CD8-positive, alpha-beta memory T cell (primary cell): ENCODE measurements around the gene ZNF142. TPM values are rescaled to one million over a fixed set of nuclear protein-coding genes. Genes with fewer than 3 reads are reported as not detected.

Source experiments
- CTCF ChIA-PET: fragments of 350-600 bp; sonication (Branson Sonifier 250); formaldehyde crosslinking; loops from one replicate; lab custom pipeline; 2021; ENCODE audit warnings: antibody characterized with exemption; lab: Charles Lee
- POLR2A ChIA-PET: fragments of 350-600 bp; sonication (Branson Sonifier 250); formaldehyde crosslinking; loops from one replicate; lab custom pipeline; 2021; ENCODE audit warnings: antibody characterized with exemption; lab: Charles Lee
- DNase-seq, 5 donors: peaks; one replicate each; pipeline versions ENCODE4 v3.0.0 to v3.0.0-alpha.2; 2020 to 2022; ENCODE audit warnings: mixed read lengths in 1 of 5
- H3K27ac ChIP-seq: one replicate; pipeline ENCODE4 v1.7.0; 2013; ENCODE audit warnings: low read depth, mild to moderate bottlenecking, low read length, moderate library complexity
- H3K27me3 ChIP-seq: 2 replicates; pipeline ENCODE4 v1.7.0; 2013; ENCODE audit warnings: low read length, mild to moderate bottlenecking; ENCODE audit not compliant: insufficient read depth, poor library complexity, severe bottlenecking
- H3K36me3 ChIP-seq: 2 replicates; pipeline ENCODE4 v1.7.0; 2013; ENCODE audit warnings: mild to moderate bottlenecking, low read length, moderate library complexity; ENCODE audit not compliant: insufficient read depth
- H3K4me1 ChIP-seq: 2 replicates; pipeline ENCODE4 v1.7.0; 2013; ENCODE audit warnings: mild to moderate bottlenecking, low read length, moderate library complexity; ENCODE audit not compliant: insufficient read depth
- H3K4me3 ChIP-seq: 2 replicates; pipeline ENCODE4 v1.7.0; 2013; ENCODE audit warnings: mild to moderate bottlenecking, low read length
- H3K9me3 ChIP-seq: 2 replicates; pipeline ENCODE4 v1.7.0; 2013; ENCODE audit warnings: mild to moderate bottlenecking, low read length
- H3K27ac Mint-ChIP-seq, 8 donors: one replicate each; pipeline ENCODE4 v1.8.0; 2020 to 2021; ENCODE audit warnings: mixed read lengths in 8 of 8, mild to moderate bottlenecking in 6 of 8, inconsistent platforms in 3 of 8, moderate library complexity in 3 of 8
- H3K27me3 Mint-ChIP-seq, 2 donors: one replicate each; pipeline ENCODE4 v1.8.0; 2020 to 2021; ENCODE audit warnings: mixed read lengths in 2 of 2, mild to moderate bottlenecking in 1 of 2, moderate library complexity in 1 of 2
- H3K36me3 Mint-ChIP-seq, 3 donors: one replicate each; pipeline ENCODE4 v1.8.0; 2020 to 2021; ENCODE audit warnings: mixed read lengths in 3 of 3, inconsistent platforms in 1 of 3, mild to moderate bottlenecking in 1 of 3
- H3K4me1 Mint-ChIP-seq, 3 donors: one replicate each; pipeline ENCODE4 v1.8.0; 2020 to 2021; ENCODE audit warnings: mixed read lengths in 3 of 3, inconsistent platforms in 1 of 3, mild to moderate bottlenecking in 1 of 3
- H3K4me3 Mint-ChIP-seq, 7 donors: one replicate each; pipeline ENCODE4 v1.8.0; 2020 to 2021; ENCODE audit warnings: mixed read lengths in 7 of 7, mild to moderate bottlenecking in 6 of 7, moderate library complexity in 4 of 7, inconsistent platforms in 2 of 7
- H3K9me3 Mint-ChIP-seq, 5 donors: one replicate each; pipeline ENCODE4 v1.8.0; 2020 to 2022; ENCODE audit warnings: mixed read lengths in 5 of 5, mild to moderate bottlenecking in 3 of 5, moderate library complexity in 2 of 5, inconsistent platforms in 1 of 5
- polyA plus RNA-seq: library from polyadenylated mRNA; unstranded; fragments of 300-500 nt; fragmentation: Illumina TruSeq; gene quantifications from one replicate; pipeline ENCODE4 v1.2.3, GENCODE V29; 2021
- total RNA-seq, 2 experiments: library from RNA; stranded (reverse); gene quantifications; one replicate each; pipeline ENCODE4 v1.2.3, GENCODE V29; 2021

ZNF142 gene
- total RNA-seq = 10 to 100 TPM; 60.4 to 64.0 TPM
- 19.7 TPM for polyA plus RNA-seq

DNA sequence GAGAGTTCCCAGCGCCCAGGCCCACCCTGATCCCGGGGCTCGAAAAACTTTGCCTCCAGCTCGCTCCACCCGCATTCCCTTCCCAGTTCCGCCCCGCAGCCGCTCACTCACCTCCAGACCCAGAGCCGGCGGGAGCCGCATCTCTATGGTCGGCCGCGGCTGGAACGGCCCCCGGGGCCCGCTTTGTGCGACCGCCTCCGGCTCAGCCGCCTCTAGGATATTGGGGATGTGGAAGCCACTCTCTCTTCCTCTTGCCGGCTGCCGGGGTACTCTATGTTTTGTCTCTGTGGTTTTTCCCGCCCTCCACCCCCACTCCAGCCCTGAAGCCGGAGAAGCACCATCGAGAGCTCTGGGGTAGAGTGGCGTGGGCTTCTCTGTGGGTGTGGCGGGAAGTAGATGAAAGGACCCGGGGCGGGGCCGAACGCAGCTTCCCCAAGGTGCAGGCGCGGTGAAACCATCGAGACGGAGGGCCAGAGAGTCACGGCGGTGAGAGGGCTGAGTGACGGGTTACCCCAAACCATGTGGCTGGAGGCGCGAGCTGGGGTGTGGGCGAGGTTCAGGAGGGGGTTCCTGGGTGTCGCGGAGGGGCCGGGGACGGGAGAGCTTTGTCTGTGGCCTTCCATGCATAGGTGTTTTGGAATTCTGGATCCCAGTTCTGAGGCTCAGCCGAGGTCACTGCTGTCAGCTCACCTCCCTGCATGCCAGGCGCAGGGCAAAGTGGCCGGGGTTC lies at the start of gene ZNF142, which contains the start of gene BCS1L:
Gene ZNF142, minus strand, starts transcription at position 366 of the 730 bp plus-strand sequence. CDS start 3,194 bp downstream, outside the sequence.
Gene BCS1L, plus strand, starts transcription at position 426 of the 730 bp plus-strand sequence. CDS start 1,305 bp downstream, outside the sequence.
- Histone ChIP-seq H3K4me3 (peak within 1 kb of the TSS; percentile 88), H3K9me3 (no peaks in the 10 kb centered on the region), H3K4me1 (peaks cover 19% of the 10 kb centered on the region), H3K27ac (peak within 1 kb of the TSS; percentile 80), H3K27me3 (no peaks in the 10 kb centered on the region), H3K36me3 (peaks cover 26% of the 10 kb centered on the region)
- Mint-ChIP-seq H3K27me3 (no peaks in the 10 kb centered on the region), H3K27ac (peak within 1 kb of the TSS; percentile 61 to 98 (median 94)), H3K4me1 (peaks cover 26 to 44% (median 43%) of the 10 kb centered on the region in 3 donors), H3K4me3 (peak within 1 kb of the TSS; percentile 90 to 98 (median 94)), H3K36me3 (peaks cover 0 to 70% (median 19%) of the 10 kb centered on the region in 3 donors), H3K9me3 (no peaks in the 10 kb centered on the region)
- POLR2A ChIA-PET = interaction anchor here (0.6 to 3.5 kb wide), 9 partner anchors 11 to 547 kb away, joined by 3 to 39 read pairs (median 4); partner anchors contain the start of genes AAMP, PNKD, RNF25 and STK36
- CTCF ChIA-PET = interaction anchor here (0.7 to 4.8 kb wide), 13 partner anchors 11 to 303 kb away, joined by 3 to 40 read pairs (median 4); partner anchors contain the start of genes CATIP, RNF25, STK36 and WNT10A
- DNase-seq = peak; percentile 79 to 93 (median 88)

DNA sequence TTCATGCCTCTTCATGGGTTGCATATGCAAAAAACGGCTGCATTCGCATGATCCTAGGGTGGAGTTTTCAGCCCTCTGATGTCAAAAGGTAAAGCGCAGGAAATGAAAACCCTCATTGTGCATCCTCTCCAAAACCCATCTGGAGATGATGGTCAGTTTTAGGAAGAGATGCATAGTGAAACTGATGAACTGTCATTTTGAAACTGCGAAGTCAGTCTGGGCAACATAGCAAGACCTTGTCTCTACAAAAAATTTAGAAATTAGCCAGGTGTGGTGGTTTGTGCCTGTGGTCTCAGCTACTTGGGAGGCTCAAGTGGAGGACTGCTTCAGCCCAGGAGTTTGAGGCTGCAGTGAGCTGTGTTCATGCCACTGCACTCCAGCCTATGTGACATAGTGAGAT lies 48.7 kb upstream of the ZNF142 start:
- no peak for DNase-seq
- Mint-ChIP-seq H3K9me3 (no peaks in the 10 kb centered on the region), H3K36me3 (peaks cover 0 to 5% (median 0%) of the 10 kb centered on the region in 3 donors), H3K27ac (no peak overlapping the region), H3K27me3 (peaks cover 6 to 11% of the 10 kb centered on the region in 2 donors), H3K4me3 (peak overlapping the region in 1 of 7 donors; percentile 30), H3K4me1 (peaks cover 12 to 15% (median 13%) of the 10 kb centered on the region in 3 donors)
- H3K4me1 ChIP-seq = peaks cover 16% of the 10 kb centered on the region
- H3K9me3 ChIP-seq = no peaks in the 10 kb centered on the region
- POLR2A ChIA-PET = no interaction called here
- H3K27ac ChIP-seq = no peak overlapping the region
- H3K36me3 ChIP-seq = no peaks in the 10 kb centered on the region
- CTCF ChIA-PET = interaction anchor here (1.3 kb wide), 1 partner anchor 36 kb away, joined by 3 read pairs; the partner anchor contains the start of genes RNF25 and STK36
- no peaks in the 10 kb centered on the region for H3K27me3 ChIP-seq
- H3K4me3 ChIP-seq = no peak overlapping the region

- H3K4me1 Mint-ChIP-seq = no peaks in the 10 kb centered on the region
- ChIA-PET CTCF (no interaction called here), POLR2A (no interaction called here)
- H3K4me3 Mint-ChIP-seq = no peak overlapping the region
- peaks cover 0 to 8% (median 6%) of the 10 kb centered on the region in 3 donors for H3K36me3 Mint-ChIP-seq
- peaks cover 6 to 11% of the 10 kb centered on the region in 2 donors for H3K27me3 Mint-ChIP-seq
- H3K4me3 ChIP-seq = no peak overlapping the region
- H3K27ac Mint-ChIP-seq = peak overlapping the region in 1 of 8 donors; percentile 20
- H3K9me3 Mint-ChIP-seq = no peaks in the 10 kb centered on the region
- no peaks in the 10 kb centered on the region for H3K36me3 ChIP-seq
- DNase-seq = no peak
- no peaks in the 10 kb centered on the region for H3K4me1 ChIP-seq
- H3K9me3 ChIP-seq = no peaks in the 10 kb centered on the region
- no peaks in the 10 kb centered on the region for H3K27me3 ChIP-seq
- no peak overlapping the region for H3K27ac ChIP-seq
Measured at GRCh38 chr2:218703341-218703740, 43.9 kb upstream of the ZNF142 start.

- no peak for DNase-seq
- no peak overlapping the region for H3K27ac ChIP-seq
- POLR2A ChIA-PET = no interaction called here
- H3K27me3 ChIP-seq = no peaks in the 10 kb centered on the region
- Mint-ChIP-seq H3K4me1 (no peaks in the 10 kb centered on the region), H3K36me3 (peaks cover 0 to 11% (median 8%) of the 10 kb centered on the region in 3 donors), H3K4me3 (no peak overlapping the region), H3K27me3 (peaks cover 2 to 6% of the 10 kb centered on the region in 2 donors), H3K9me3 (no peaks in the 10 kb centered on the region), H3K27ac (no peak overlapping the region)
- no peaks in the 10 kb centered on the region for H3K9me3 ChIP-seq
- H3K36me3 ChIP-seq = no peaks in the 10 kb centered on the region
- no peak overlapping the region for H3K4me3 ChIP-seq
- CTCF ChIA-PET = interaction anchor here (1.8 kb wide), 1 partner anchor 9 kb away, joined by 9 read pairs; the partner anchor contains the start of gene TTLL4
- no peaks in the 10 kb centered on the region for H3K4me1 ChIP-seq
Measured at GRCh38 chr2:218701806-218702205, 42.4 kb upstream of the ZNF142 start.

DNA sequence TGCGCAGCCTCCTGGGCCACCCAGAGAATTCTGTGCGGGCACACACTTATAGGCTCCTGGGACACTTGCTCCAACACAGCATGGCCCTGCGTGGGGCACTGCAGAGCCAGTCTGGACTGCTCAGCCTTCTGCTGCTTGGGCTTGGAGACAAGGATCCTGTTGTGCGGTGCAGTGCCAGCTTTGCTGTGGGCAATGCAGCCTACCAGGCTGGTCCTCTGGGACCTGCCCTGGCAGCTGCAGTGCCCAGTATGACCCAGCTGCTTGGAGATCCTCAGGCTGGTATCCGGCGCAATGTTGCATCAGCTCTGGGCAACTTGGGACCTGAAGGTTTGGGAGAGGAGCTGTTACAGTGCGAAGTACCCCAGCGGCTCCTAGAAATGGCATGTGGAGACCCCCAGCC lies 39.5 kb upstream of the ZNF142 start:
- no peaks in the 10 kb centered on the region for H3K9me3 ChIP-seq
- no peaks in the 10 kb centered on the region for H3K4me1 Mint-ChIP-seq
- no peak overlapping the region for H3K4me3 Mint-ChIP-seq
- CTCF ChIA-PET = no interaction called here
- POLR2A ChIA-PET = no interaction called here
- H3K27ac ChIP-seq = no peak overlapping the region
- no peaks in the 10 kb centered on the region for H3K27me3 Mint-ChIP-seq
- H3K4me1 ChIP-seq = no peaks in the 10 kb centered on the region
- no peaks in the 10 kb centered on the region for H3K9me3 Mint-ChIP-seq
- H3K4me3 ChIP-seq = no peak overlapping the region
- H3K36me3 ChIP-seq = no peaks in the 10 kb centered on the region
- H3K27ac Mint-ChIP-seq = no peak overlapping the region
- H3K27me3 ChIP-seq = no peaks in the 10 kb centered on the region
- H3K36me3 Mint-ChIP-seq = peaks cover 0 to 22% (median 8%) of the 10 kb centered on the region in 3 donors
- DNase-seq = no peak

GRCh38 chr2:218694405-218695145 lies 35.2 kb upstream of the ZNF142 start:
- Histone ChIP-seq H3K4me3 (no peak overlapping the region), H3K27ac (no peak overlapping the region), H3K27me3 (no peaks in the 10 kb centered on the region), H3K4me1 (no peaks in the 10 kb centered on the region), H3K36me3 (no peaks in the 10 kb centered on the region), H3K9me3 (no peaks in the 10 kb centered on the region)
- Mint-ChIP-seq H3K4me3 (no peak overlapping the region), H3K36me3 (peaks cover 9 to 56% (median 10%) of the 10 kb centered on the region in 3 donors), H3K4me1 (no peaks in the 10 kb centered on the region), H3K9me3 (no peaks in the 10 kb centered on the region), H3K27ac (peak overlapping the region in 2 of 8 donors; percentile 47 to 64), H3K27me3 (no peaks in the 10 kb centered on the region)
- no peak for DNase-seq
- ChIA-PET CTCF (no interaction called here), POLR2A (no interaction called here)

DNA sequence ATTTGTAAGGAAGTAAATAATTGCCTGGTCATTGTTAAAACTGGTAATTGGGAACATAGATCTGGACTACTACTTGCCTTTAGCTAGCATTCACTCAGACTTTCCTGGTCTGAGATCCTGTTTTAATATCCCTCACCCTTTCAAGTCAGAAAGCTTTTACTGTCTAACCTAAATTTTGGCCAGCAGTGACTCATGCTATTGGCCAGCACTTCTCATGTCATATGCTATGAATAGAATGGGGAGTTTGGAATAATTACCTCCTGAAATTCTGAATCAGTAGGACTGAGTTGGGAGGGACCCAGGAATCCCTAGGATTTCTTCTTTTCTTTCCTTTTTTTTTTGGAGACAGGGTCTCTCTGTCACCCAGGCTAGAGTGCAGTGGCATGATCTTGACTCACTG lies 31.8 kb upstream of the ZNF142 start:
- no peaks in the 10 kb centered on the region for H3K36me3 ChIP-seq
- H3K27ac Mint-ChIP-seq = no peak overlapping the region
- H3K4me3 Mint-ChIP-seq = no peak overlapping the region
- H3K4me3 ChIP-seq = no peak overlapping the region
- H3K27ac ChIP-seq = no peak overlapping the region
- no peak for DNase-seq
- H3K4me1 ChIP-seq = no peaks in the 10 kb centered on the region
- H3K9me3 ChIP-seq = no peaks in the 10 kb centered on the region
- CTCF ChIA-PET = no interaction called here
- POLR2A ChIA-PET = no interaction called here
- H3K36me3 Mint-ChIP-seq = peaks cover 9 to 60% (median 14%) of the 10 kb centered on the region in 3 donors
- H3K27me3 Mint-ChIP-seq = no peaks in the 10 kb centered on the region
- H3K9me3 Mint-ChIP-seq = no peaks in the 10 kb centered on the region
- peaks cover 0 to 1% (median 0%) of the 10 kb centered on the region in 3 donors for H3K4me1 Mint-ChIP-seq
- H3K27me3 ChIP-seq = no peaks in the 10 kb centered on the region
